RWPE2 (cell line): Measurements from ENCODE around the gene HPSE2.

Source experiments
- ATAC-seq: fragments of 200-7000 bp; cut with Tn5 transposase; 3 replicates; pipeline ENCODE4 v1.9.1; 2021; ENCODE audit warnings: low read depth
- DNase-seq: peaks from one replicate; pipeline ENCODE4 v3.0.0-alpha.2; 2020; ENCODE audit warnings: low spot score
- H3K27ac ChIP-seq: fragments of 450-650 bp; 2 replicates; pipeline ENCODE4 v1.5.1; 2017; ENCODE audit warnings: mild to moderate bottlenecking; ENCODE audit not compliant: poor library complexity, severe bottlenecking
- H3K27me3 ChIP-seq: fragments of 250-450 bp; sonication (Bioruptor Pico); 2 replicates; pipeline ENCODE4 v1.5.1; 2021; ENCODE audit warnings: mild to moderate bottlenecking, moderate library complexity; ENCODE audit not compliant: insufficient read depth, poor library complexity, severe bottlenecking
- H3K36me3 ChIP-seq: fragments of 250-450 bp; sonication (Bioruptor Pico); 2 replicates; pipeline ENCODE4 v1.5.1; 2020; ENCODE audit warnings: low read depth, mild to moderate bottlenecking, moderate library complexity
- H3K4me1 ChIP-seq: fragments of 250-450 bp; sonication (Bioruptor Pico); 2 replicates; pipeline ENCODE4 v1.5.1; 2021; ENCODE audit warnings: mild to moderate bottlenecking, moderate library complexity; ENCODE audit not compliant: insufficient read depth, poor library complexity, severe bottlenecking
- H3K4me3 ChIP-seq: fragments of 250-450 bp; sonication (Bioruptor Pico); 2 replicates; pipeline ENCODE4 v1.5.1; 2021; ENCODE audit warnings: mild to moderate bottlenecking, moderate library complexity; ENCODE audit not compliant: severe bottlenecking
- H3K9me3 ChIP-seq: fragments of 250-450 bp; sonication (Bioruptor Pico); 2 replicates; pipeline ENCODE4 v1.5.1; 2021; ENCODE audit warnings: mild to moderate bottlenecking, moderate library complexity; ENCODE audit not compliant: severe bottlenecking
- CTCF ChIP-seq: fragments of 450-650 bp; IDR thresholded peaks from one replicate; pipeline ENCODE4 v1.5.1; 2017; ENCODE audit warnings: mild to moderate bottlenecking, moderate library complexity; ENCODE audit not compliant: poor library complexity, severe bottlenecking

The HPSE2 gene

DNA sequence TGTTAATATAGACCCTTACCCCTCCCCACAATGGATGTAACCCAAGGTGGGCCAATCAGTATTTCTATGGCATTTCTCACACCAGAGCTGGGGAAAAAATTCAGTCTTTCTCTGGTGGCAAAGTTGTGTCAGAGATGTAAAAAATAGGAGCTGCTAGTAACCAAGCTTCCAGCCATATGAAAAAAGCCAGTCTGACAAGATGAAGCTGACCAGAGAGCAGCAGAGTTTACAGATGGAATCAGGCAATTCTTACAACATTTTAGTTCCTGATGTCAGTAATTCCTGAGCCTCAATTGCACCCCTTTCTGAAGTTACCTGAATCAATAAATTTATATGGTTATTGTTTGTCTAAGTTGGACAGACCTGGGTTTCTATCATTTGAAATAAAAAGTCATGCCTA is 286.3 kb downstream of the HPSE2 start:
- Histone ChIP-seq H3K27me3 (peaks cover 3% of the 10 kb centered on the region), H3K4me1 (no peaks in the 10 kb centered on the region), H3K9me3 (no peaks in the 10 kb centered on the region), H3K4me3 (no peak overlapping the region), H3K27ac (no peak overlapping the region), H3K36me3 (no peaks in the 10 kb centered on the region)
- no peak for DNase-seq
- TF ChIP-seq CTCF = no peak
- ATAC-seq = no peak

- no peak for TF ChIP-seq CTCF
- DNase-seq = no peak
- Histone ChIP-seq H3K27ac (no peak overlapping the region), H3K4me3 (no peak overlapping the region), H3K36me3 (no peaks in the 10 kb centered on the region), H3K9me3 (no peaks in the 10 kb centered on the region), H3K4me1 (no peaks in the 10 kb centered on the region), H3K27me3 (peaks cover 3% of the 10 kb centered on the region)
- no peak for ATAC-seq
These were observed 292.0 kb downstream of the HPSE2 start for GRCh38 chr10:98943681-98944080.

GRCh38 chr10:98929709-98930108 is 305.9 kb downstream of the HPSE2 start:
- H3K4me3 ChIP-seq = no peak overlapping the region
- H3K4me1 ChIP-seq = no peaks in the 10 kb centered on the region
- H3K27me3 ChIP-seq = no peaks in the 10 kb centered on the region
- H3K9me3 ChIP-seq = no peaks in the 10 kb centered on the region
- no peak for TF ChIP-seq CTCF
- H3K36me3 ChIP-seq = no peaks in the 10 kb centered on the region
- no peak for DNase-seq
- H3K27ac ChIP-seq = no peak overlapping the region
- ATAC-seq = no peak

DNA sequence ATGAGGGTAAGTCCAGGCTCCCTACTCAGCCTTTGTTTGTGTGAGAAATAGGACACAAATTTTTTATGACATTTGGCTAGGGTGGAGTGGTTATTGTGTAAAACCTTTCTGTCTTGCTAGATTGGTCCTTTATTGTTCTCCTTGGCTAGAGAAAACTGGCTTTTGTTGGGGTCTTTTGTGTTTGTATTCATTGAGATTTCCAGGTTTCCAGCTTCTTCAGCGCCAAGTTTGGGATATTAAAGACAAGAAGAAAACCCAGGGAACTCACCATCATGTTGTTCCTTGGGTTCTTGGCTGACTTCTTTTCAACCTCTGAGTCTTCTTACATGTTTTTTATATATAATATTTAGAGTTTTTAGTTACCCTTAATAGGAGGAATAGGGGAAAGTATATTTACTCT is 310.0 kb downstream of the HPSE2 start:
- H3K27ac ChIP-seq = no peak overlapping the region
- TF ChIP-seq CTCF = no peak
- DNase-seq (no peak), ATAC-seq (no peak)
- no peaks in the 10 kb centered on the region for H3K9me3 ChIP-seq
- no peaks in the 10 kb centered on the region for H3K4me1 ChIP-seq
- H3K4me3 ChIP-seq = no peak overlapping the region
- no peaks in the 10 kb centered on the region for H3K27me3 ChIP-seq
- H3K36me3 ChIP-seq = no peaks in the 10 kb centered on the region

GRCh38 chr10:98924526-98924925 is 311.1 kb downstream of the HPSE2 start:
- H3K4me3 ChIP-seq = no peak overlapping the region
- H3K27me3 ChIP-seq = no peaks in the 10 kb centered on the region
- TF ChIP-seq CTCF = no peak
- H3K36me3 ChIP-seq = no peaks in the 10 kb centered on the region
- ATAC-seq (no peak), DNase-seq (no peak)
- H3K9me3 ChIP-seq = no peaks in the 10 kb centered on the region
- H3K4me1 ChIP-seq = no peaks in the 10 kb centered on the region
- no peak overlapping the region for H3K27ac ChIP-seq
